HG03460 (cell line): ENCODE results near the gene GOSR1.
"Not testable (repeated sequence)": the region's sequence is repeated elsewhere in the genome, so short reads cannot be mapped to it uniquely, and the experiment has no call there.

Source experiments
- ATAC-seq: cut with Tn5 transposase; IDR thresholded peaks from one replicate; pipeline ENCODE4 v1.9.1; 2021; ENCODE audit not compliant: unreplicated experiment

The GOSR1 gene

GRCh38 chr17:30574309-30574708 is 97.1 kb downstream of the GOSR1 start:
- ATAC-seq = not testable (repeated sequence)

GRCh38 chr17:30574806-30575205 is 97.6 kb downstream of the GOSR1 start:
- not testable (repeated sequence) for ATAC-seq

GRCh38 chr17:30575648-30576325 is 98.6 kb downstream of the GOSR1 start:
- ATAC-seq = not testable (repeated sequence)

- no peak for ATAC-seq
These were observed 99.2 kb downstream of the GOSR1 start for GRCh38 chr17:30576326-30576861.
